K562 (cell line): ENCODE results near the gene MED16. TPM values are rescaled to one million over a fixed set of nuclear protein-coding genes. Genes with fewer than 3 reads are reported as not detected.

Source experiments
- ESRRB ChIP-seq: fragments of 250-450 bp; sonication (Bioruptor Pico); IDR thresholded peaks from 2 replicates; pipeline ENCODE4 v1.5.0; 2020; ENCODE audit warnings: mild to moderate bottlenecking, moderate library complexity, borderline replicate concordance
- ETV1 ChIP-seq: fragments of 450-650 bp; conservative IDR thresholded peaks from 2 replicates; pipeline ENCODE4 v1.6.1; 2016; ENCODE audit warnings: missing genetic modification characterization, control low read depth, low read depth, missing compliant biosample characterization
- FOS ChIP-seq: IDR thresholded peaks from 3 replicates; pipeline ENCODE4 v1.6.1; 2011; ENCODE audit not compliant: insufficient read length; ENCODE audit errors: extremely low read depth
- FOXK1 ChIP-seq: sonication (generic); formaldehyde crosslinking; IDR thresholded peaks from 2 replicates; pipeline ENCODE4 v1.8.0; 2022; ENCODE audit warnings: missing genetic modification reagents, mild to moderate bottlenecking, borderline replicate concordance
- HDAC8 ChIP-seq: fragments of 450-650 bp; IDR thresholded peaks from 2 replicates; pipeline ENCODE4 v1.6.1; 2016; ENCODE audit warnings: mild to moderate bottlenecking, missing genetic modification characterization, moderate library complexity, missing compliant biosample characterization
- MED1 ChIP-seq: sonication (generic); formaldehyde crosslinking; IDR thresholded peaks from 2 replicates; pipeline ENCODE4 v1.8.1; 2023; ENCODE audit warnings: missing genetic modification reagents, borderline replicate concordance
- SLC30A9 ChIP-seq: fragments of 250-450 bp; sonication (Bioruptor Pico); IDR thresholded peaks from 2 replicates; pipeline ENCODE4 v1.8.0; 2022; ENCODE audit warnings: mild to moderate bottlenecking, moderate library complexity
- SMARCA5 ChIP-seq: fragments of 450-650 bp; IDR thresholded peaks from 2 replicates; pipeline ENCODE4 v1.6.1; 2016
- ZKSCAN3 ChIP-seq: fragments of 250-450 bp; sonication (Bioruptor Pico); IDR thresholded peaks from 2 replicates; pipeline ENCODE4 v1.4.0; 2020
- ZNF263 ChIP-seq: sonication (generic); formaldehyde crosslinking; IDR thresholded peaks from 2 replicates; pipeline ENCODE4 v1.8.0; 2022; ENCODE audit warnings: mild to moderate bottlenecking, missing genetic modification reagents, borderline replicate concordance
- polyA plus RNA-seq, 8 experiments: library from polyadenylated mRNA; depleted of rRNA in 4 of 8; stranded (reverse) in 5 of 8; unstranded in 3 of 8; fragments of >200 nt; fragmentation: Nextera tagmentation in 2 of 8; fragmentation: Illumina TruSeq in 1 of 8; extraction: Ambion mirVana in 2 of 8; extraction: Trizol in 1 of 8; gene quantifications; 2 replicates each; pipeline versions ENCODE4 v1.2.1 to v1.2.3, GENCODE V29; 2011 to 2014; ENCODE audit warnings: inconsistent platforms in 1 of 8, missing spikeins in 1 of 8
- total RNA-seq, 7 experiments: library from RNA; depleted of rRNA in 6 of 7; stranded (reverse); fragments of >200 nt in 6 of 7; fragmentation: Illumina TruSeq in 2 of 7; extraction: Trizol in 2 of 7; gene quantifications; 2 replicates each; pipeline versions ENCODE4 v1.2.1 to v1.2.3, GENCODE V29; 2011 to 2021; ENCODE audit warnings: low replicate concordance in 1 of 7
- TF ChIP-seq, protein P1 (sequence below): IDR thresholded peaks from 3 replicates; pipeline ENCODE4 v1.6.1; 2011; ENCODE audit warnings: borderline replicate concordance, mild to moderate bottlenecking, moderate library complexity; ENCODE audit not compliant: insufficient read length; ENCODE audit errors: extremely low read depth
- TF ChIP-seq, protein P2 (sequence below): sonication (generic); formaldehyde crosslinking; IDR thresholded peaks from 2 replicates; pipeline ENCODE4 v1.8.1; 2023; ENCODE audit warnings: mild to moderate bottlenecking, missing genetic modification reagents
- TF ChIP-seq, protein P3 (sequence below): fragments of 450-650 bp; IDR thresholded peaks from 2 replicates; pipeline ENCODE4 v1.6.1; 2016; ENCODE audit warnings: borderline replicate concordance
- TF ChIP-seq, protein P4 (sequence below): fragments of 250-450 bp; sonication (Bioruptor Pico); IDR thresholded peaks from 2 replicates; pipeline ENCODE4 v1.9.0; 2021; ENCODE audit warnings: mild to moderate bottlenecking
- TF ChIP-seq, protein P5 (sequence below): fragments of 450-650 bp; formaldehyde crosslinking; IDR thresholded peaks from 2 replicates; pipeline ENCODE4 v1.4.0; 2020; ENCODE audit warnings: mild to moderate bottlenecking
- TF ChIP-seq, protein P6 (sequence below): sonication (generic); formaldehyde crosslinking; IDR thresholded peaks from 2 replicates; pipeline ENCODE4 v1.5.0; 2020; ENCODE audit warnings: missing genetic modification reagents

Gene MED16
- total and polyA plus RNA-seq, 9 of the 15 experiments (the other 6 are each of a cell fraction or from before 2014, with no cell fraction given): 0.89 to 59.9 (median 8.6) TPM

DNA sequence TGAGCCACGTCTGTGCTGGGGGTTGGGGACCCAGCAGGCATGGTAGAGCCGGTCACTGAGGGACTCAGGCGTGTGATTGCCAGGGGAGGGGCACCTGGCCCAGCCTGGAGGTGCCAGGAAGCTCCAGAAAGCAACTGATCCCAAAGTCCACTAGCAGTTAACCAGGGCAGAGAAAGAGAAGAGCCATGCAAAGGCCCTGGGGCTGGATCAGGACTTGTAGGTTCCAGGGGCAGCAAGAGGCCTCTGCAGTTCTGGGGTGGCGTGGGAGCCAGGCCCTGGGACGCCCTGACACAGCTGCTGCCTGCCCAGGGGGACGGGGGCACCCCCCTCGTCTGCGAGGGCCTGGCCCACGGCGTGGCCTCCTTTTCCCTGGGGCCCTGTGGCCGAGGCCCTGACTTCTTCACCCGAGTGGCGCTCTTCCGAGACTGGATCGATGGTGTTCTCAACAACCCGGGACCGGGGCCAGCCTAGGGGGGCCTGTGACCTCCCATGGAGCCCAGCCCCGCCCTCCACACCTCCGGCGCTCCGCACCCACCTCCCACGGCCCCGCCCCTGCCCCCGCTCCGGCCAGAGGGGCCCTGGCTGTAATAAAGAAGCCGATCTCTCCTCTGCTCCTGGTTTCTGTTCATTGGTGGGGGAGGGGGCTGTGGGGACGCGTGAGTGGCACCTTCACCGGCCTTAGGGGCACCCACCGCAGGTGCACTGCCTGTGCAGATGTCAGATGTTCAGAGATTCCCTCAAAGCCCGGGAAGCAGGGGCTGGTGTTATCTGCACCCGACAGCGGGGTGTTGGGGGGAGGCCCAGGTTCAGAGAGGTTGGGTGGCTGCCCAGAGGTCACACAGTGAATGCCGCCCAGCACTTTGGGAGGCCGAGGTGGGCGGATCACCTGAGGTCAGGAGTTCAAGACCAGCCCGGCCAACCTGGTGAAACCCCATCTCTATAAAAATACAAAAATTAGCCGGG is 61.3 kb downstream of the MED16 start (continued):
- TF ChIP-seq FOS (no peak), ESRRB (CRISPR knock-in tag) (no peak), MED1 (CRISPR knock-in tag) (no peak), FOXK1 (CRISPR knock-in tag) (no peak), SLC30A9 (CRISPR knock-in tag) (no peak), HDAC8 (tag) (no peak), ZNF263 (CRISPR knock-in tag) (0 out of 2 replicates have a peak, but pooled peaks have one; percentile 16), ZKSCAN3 (no peak), SMARCA5 (peak; percentile 80; the same call in 1 of the 2 replicates), ETV1 (tag) (no peak)
- TF ChIP-seq, protein P1, sequence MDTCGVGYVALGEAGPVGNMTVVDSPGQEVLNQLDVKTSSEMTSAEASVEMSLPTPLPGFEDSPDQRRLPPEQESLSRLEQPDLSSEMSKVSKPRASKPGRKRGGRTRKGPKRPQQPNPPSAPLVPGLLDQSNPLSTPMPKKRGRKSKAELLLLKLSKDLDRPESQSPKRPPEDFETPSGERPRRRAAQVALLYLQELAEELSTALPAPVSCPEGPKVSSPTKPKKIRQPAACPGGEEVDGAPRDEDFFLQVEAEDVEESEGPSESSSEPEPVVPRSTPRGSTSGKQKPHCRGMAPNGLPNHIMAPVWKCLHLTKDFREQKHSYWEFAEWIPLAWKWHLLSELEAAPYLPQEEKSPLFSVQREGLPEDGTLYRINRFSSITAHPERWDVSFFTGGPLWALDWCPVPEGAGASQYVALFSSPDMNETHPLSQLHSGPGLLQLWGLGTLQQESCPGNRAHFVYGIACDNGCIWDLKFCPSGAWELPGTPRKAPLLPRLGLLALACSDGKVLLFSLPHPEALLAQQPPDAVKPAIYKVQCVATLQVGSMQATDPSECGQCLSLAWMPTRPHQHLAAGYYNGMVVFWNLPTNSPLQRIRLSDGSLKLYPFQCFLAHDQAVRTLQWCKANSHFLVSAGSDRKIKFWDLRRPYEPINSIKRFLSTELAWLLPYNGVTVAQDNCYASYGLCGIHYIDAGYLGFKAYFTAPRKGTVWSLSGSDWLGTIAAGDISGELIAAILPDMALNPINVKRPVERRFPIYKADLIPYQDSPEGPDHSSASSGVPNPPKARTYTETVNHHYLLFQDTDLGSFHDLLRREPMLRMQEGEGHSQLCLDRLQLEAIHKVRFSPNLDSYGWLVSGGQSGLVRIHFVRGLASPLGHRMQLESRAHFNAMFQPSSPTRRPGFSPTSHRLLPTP: no peak
- TF ChIP-seq, protein P2, sequence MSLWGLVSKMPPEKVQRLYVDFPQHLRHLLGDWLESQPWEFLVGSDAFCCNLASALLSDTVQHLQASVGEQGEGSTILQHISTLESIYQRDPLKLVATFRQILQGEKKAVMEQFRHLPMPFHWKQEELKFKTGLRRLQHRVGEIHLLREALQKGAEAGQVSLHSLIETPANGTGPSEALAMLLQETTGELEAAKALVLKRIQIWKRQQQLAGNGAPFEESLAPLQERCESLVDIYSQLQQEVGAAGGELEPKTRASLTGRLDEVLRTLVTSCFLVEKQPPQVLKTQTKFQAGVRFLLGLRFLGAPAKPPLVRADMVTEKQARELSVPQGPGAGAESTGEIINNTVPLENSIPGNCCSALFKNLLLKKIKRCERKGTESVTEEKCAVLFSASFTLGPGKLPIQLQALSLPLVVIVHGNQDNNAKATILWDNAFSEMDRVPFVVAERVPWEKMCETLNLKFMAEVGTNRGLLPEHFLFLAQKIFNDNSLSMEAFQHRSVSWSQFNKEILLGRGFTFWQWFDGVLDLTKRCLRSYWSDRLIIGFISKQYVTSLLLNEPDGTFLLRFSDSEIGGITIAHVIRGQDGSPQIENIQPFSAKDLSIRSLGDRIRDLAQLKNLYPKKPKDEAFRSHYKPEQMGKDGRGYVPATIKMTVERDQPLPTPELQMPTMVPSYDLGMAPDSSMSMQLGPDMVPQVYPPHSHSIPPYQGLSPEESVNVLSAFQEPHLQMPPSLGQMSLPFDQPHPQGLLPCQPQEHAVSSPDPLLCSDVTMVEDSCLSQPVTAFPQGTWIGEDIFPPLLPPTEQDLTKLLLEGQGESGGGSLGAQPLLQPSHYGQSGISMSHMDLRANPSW: no peak
- TF ChIP-seq, protein P3, sequence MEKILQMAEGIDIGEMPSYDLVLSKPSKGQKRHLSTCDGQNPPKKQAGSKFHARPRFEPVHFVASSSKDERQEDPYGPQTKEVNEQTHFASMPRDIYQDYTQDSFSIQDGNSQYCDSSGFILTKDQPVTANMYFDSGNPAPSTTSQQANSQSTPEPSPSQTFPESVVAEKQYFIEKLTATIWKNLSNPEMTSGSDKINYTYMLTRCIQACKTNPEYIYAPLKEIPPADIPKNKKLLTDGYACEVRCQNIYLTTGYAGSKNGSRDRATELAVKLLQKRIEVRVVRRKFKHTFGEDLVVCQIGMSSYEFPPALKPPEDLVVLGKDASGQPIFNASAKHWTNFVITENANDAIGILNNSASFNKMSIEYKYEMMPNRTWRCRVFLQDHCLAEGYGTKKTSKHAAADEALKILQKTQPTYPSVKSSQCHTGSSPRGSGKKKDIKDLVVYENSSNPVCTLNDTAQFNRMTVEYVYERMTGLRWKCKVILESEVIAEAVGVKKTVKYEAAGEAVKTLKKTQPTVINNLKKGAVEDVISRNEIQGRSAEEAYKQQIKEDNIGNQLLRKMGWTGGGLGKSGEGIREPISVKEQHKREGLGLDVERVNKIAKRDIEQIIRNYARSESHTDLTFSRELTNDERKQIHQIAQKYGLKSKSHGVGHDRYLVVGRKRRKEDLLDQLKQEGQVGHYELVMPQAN: no peak
- TF ChIP-seq, protein P4, sequence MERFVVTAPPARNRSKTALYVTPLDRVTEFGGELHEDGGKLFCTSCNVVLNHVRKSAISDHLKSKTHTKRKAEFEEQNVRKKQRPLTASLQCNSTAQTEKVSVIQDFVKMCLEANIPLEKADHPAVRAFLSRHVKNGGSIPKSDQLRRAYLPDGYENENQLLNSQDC (CRISPR knock-in tag): no peak
- TF ChIP-seq, protein P5, sequence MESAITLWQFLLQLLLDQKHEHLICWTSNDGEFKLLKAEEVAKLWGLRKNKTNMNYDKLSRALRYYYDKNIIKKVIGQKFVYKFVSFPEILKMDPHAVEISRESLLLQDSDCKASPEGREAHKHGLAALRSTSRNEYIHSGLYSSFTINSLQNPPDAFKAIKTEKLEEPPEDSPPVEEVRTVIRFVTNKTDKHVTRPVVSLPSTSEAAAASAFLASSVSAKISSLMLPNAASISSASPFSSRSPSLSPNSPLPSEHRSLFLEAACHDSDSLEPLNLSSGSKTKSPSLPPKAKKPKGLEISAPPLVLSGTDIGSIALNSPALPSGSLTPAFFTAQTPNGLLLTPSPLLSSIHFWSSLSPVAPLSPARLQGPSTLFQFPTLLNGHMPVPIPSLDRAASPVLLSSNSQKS (CRISPR knock-in tag): no peak
- TF ChIP-seq, protein P6, sequence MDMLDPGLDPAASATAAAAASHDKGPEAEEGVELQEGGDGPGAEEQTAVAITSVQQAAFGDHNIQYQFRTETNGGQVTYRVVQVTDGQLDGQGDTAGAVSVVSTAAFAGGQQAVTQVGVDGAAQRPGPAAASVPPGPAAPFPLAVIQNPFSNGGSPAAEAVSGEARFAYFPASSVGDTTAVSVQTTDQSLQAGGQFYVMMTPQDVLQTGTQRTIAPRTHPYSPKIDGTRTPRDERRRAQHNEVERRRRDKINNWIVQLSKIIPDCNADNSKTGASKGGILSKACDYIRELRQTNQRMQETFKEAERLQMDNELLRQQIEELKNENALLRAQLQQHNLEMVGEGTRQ (CRISPR knock-in tag): no peak
